OCI-LY1 (cell line): ENCODE measurements around the gene ELOVL6.
A peak's percentile ranks its signal among the peaks of the same experiment; 100 is the strongest.

Source experiments
- H2AFZ ChIP-seq: fragments of 200-600 bp; sonication (generic), shearing (Covaris generic); 2 replicates; pipeline ENCODE4 v1.6.0; 2014; ENCODE audit warnings: antibody characterized with exemption, mild to moderate bottlenecking, low read length
- H3F3A ChIP-seq: fragments of 200-600 bp; sonication (generic), shearing (Covaris generic); 2 replicates; pipeline ENCODE4 v1.6.0; 2014; ENCODE audit warnings: mild to moderate bottlenecking, antibody characterized with exemption, low read length, moderate library complexity; ENCODE audit not compliant: insufficient read depth
- H3K27ac ChIP-seq: fragments of 200-600 bp; sonication (generic); 2 replicates; pipeline ENCODE4 v1.5.1; 2014; ENCODE audit warnings: low read length, mixed run types, mild to moderate bottlenecking, low read depth; ENCODE audit not compliant: poor library complexity, severe bottlenecking
- H3K27me3 ChIP-seq: fragments of 200-600 bp; sonication (generic); 2 replicates; pipeline ENCODE4 v1.6.0; 2014; ENCODE audit warnings: antibody characterized with exemption, mild to moderate bottlenecking, low read length, moderate library complexity; ENCODE audit not compliant: insufficient read depth
- H3K36me3 ChIP-seq: fragments of 200-600 bp; sonication (generic); 2 replicates; pipeline ENCODE4 v1.6.1; 2014; ENCODE audit warnings: mild to moderate bottlenecking, antibody characterized with exemption, low read length, moderate library complexity, mixed read lengths; ENCODE audit not compliant: insufficient read depth
- H3K4me1 ChIP-seq: fragments of 200-600 bp; sonication (generic); 2 replicates; pipeline ENCODE4 v1.5.1; 2014; ENCODE audit warnings: mild to moderate bottlenecking, low read length, moderate library complexity; ENCODE audit not compliant: insufficient read depth, severe bottlenecking
- H3K4me2 ChIP-seq: fragments of 200-600 bp; sonication (generic), shearing (Covaris generic); 2 replicates; pipeline ENCODE4 v1.6.1; 2014; ENCODE audit warnings: low read length
- H3K4me3 ChIP-seq: fragments of 200-600 bp; sonication (generic); 2 replicates; pipeline ENCODE4 v1.5.1; 2014; ENCODE audit warnings: low read length, low read depth, mild to moderate bottlenecking, mixed read lengths; ENCODE audit not compliant: poor library complexity, severe bottlenecking
- H3K79me2 ChIP-seq: fragments of 200-600 bp; shearing (Covaris generic); 2 replicates; pipeline ENCODE4 v1.6.1; 2016; ENCODE audit warnings: mixed run types, low read length, mixed read lengths; ENCODE audit not compliant: insufficient read depth
- H3K9ac ChIP-seq: fragments of 200-600 bp; sonication (generic), shearing (Covaris generic); 2 replicates; pipeline ENCODE4 v1.6.1; 2014; ENCODE audit warnings: mild to moderate bottlenecking, low read length, mixed read lengths
- H3K9me2 ChIP-seq: fragments of 200-600 bp; sonication (generic), shearing (Covaris generic); 2 replicates; pipeline ENCODE4 v1.6.1; 2014; ENCODE audit warnings: low read depth, mild to moderate bottlenecking, low read length, mixed read lengths
- H3K9me3 ChIP-seq: fragments of 200-600 bp; shearing (Covaris generic); 2 replicates; pipeline ENCODE4 v1.6.1; 2014; ENCODE audit warnings: low read length, mixed read lengths
- H4K20me1 ChIP-seq: fragments of 200-600 bp; sonication (generic), shearing (Covaris generic); 2 replicates; pipeline ENCODE4 v1.6.0; 2016; ENCODE audit warnings: mild to moderate bottlenecking, low read length; ENCODE audit not compliant: insufficient read depth
- EZH2 ChIP-seq: fragments of 200-600 bp; sonication (generic), shearing (Covaris generic); IDR thresholded peaks from 2 replicates; pipeline ENCODE4 v1.8.0; 2017; ENCODE audit warnings: borderline replicate concordance, mixed run types, mild to moderate bottlenecking, antibody characterized with exemption, low read length, moderate library complexity, mixed read lengths
- TF ChIP-seq, protein P1 (sequence below): fragments of 200-600 bp; sonication (generic), shearing (Covaris generic); IDR thresholded peaks from 2 replicates; pipeline ENCODE4 v1.5.1; 2017; ENCODE audit warnings: mild to moderate bottlenecking, antibody characterized with exemption, low read length, moderate library complexity, mixed read lengths

Gene ELOVL6

GRCh38 chr4:110208419-110208818, 10.0 kb upstream of the ELOVL6 start:
- H3K4me1 ChIP-seq = peaks cover 2% of the 10 kb centered on the region
- H3K36me3 ChIP-seq = no peaks in the 10 kb centered on the region
- H3K9ac ChIP-seq = no peak overlapping the region
- H4K20me1 ChIP-seq = no peaks in the 10 kb centered on the region
- no peak overlapping the region for H3K4me2 ChIP-seq
- H3K27ac ChIP-seq = no peak overlapping the region
- no peaks in the 10 kb centered on the region for H3K27me3 ChIP-seq
- H3K9me2 ChIP-seq = no peaks in the 10 kb centered on the region
- no peaks in the 10 kb centered on the region for H3F3A ChIP-seq
- H3K9me3 ChIP-seq = no peaks in the 10 kb centered on the region
- H3K79me2 ChIP-seq = no peaks in the 10 kb centered on the region
- H3K4me3 ChIP-seq = no peak overlapping the region
- H2AFZ ChIP-seq = no peak overlapping the region
- TF ChIP-seq, protein P1, sequence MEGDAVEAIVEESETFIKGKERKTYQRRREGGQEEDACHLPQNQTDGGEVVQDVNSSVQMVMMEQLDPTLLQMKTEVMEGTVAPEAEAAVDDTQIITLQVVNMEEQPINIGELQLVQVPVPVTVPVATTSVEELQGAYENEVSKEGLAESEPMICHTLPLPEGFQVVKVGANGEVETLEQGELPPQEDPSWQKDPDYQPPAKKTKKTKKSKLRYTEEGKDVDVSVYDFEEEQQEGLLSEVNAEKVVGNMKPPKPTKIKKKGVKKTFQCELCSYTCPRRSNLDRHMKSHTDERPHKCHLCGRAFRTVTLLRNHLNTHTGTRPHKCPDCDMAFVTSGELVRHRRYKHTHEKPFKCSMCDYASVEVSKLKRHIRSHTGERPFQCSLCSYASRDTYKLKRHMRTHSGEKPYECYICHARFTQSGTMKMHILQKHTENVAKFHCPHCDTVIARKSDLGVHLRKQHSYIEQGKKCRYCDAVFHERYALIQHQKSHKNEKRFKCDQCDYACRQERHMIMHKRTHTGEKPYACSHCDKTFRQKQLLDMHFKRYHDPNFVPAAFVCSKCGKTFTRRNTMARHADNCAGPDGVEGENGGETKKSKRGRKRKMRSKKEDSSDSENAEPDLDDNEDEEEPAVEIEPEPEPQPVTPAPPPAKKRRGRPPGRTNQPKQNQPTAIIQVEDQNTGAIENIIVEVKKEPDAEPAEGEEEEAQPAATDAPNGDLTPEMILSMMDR = no peak
- no peak for TF ChIP-seq EZH2

GRCh38 chr4:110207233-110207632, 8.8 kb upstream of the ELOVL6 start:
- no peak for TF ChIP-seq EZH2
- TF ChIP-seq, protein P1 = no peak
- no peaks in the 10 kb centered on the region for H3K9me2 ChIP-seq
- H3K79me2 ChIP-seq = no peaks in the 10 kb centered on the region
- H2AFZ ChIP-seq = no peak overlapping the region
- no peaks in the 10 kb centered on the region for H3F3A ChIP-seq
- H3K9me3 ChIP-seq = no peaks in the 10 kb centered on the region
- H3K4me3 ChIP-seq = no peak overlapping the region
- H3K4me1 ChIP-seq = peaks cover 14% of the 10 kb centered on the region
- no peaks in the 10 kb centered on the region for H3K27me3 ChIP-seq
- no peaks in the 10 kb centered on the region for H4K20me1 ChIP-seq
- H3K36me3 ChIP-seq = no peaks in the 10 kb centered on the region
- no peak overlapping the region for H3K27ac ChIP-seq
- H3K9ac ChIP-seq = no peak overlapping the region
- no peak overlapping the region for H3K4me2 ChIP-seq

GRCh38 chr4:110202024-110202423, 3.6 kb upstream of the ELOVL6 start:
- no peaks in the 10 kb centered on the region for H3K27me3 ChIP-seq
- H3K9me3 ChIP-seq = no peaks in the 10 kb centered on the region
- no peaks in the 10 kb centered on the region for H3F3A ChIP-seq
- peak overlapping the region; percentile 95 for H3K27ac ChIP-seq
- no peak overlapping the region for H3K9ac ChIP-seq
- H2AFZ ChIP-seq = no peak overlapping the region
- H3K36me3 ChIP-seq = no peaks in the 10 kb centered on the region
- TF ChIP-seq, protein P1 = no peak
- no peak for TF ChIP-seq EZH2
- H3K9me2 ChIP-seq = no peaks in the 10 kb centered on the region
- no peak overlapping the region for H3K4me3 ChIP-seq
- H4K20me1 ChIP-seq = no peaks in the 10 kb centered on the region
- peaks cover 46% of the 10 kb centered on the region for H3K4me1 ChIP-seq
- no peaks in the 10 kb centered on the region for H3K79me2 ChIP-seq
- H3K4me2 ChIP-seq = peak overlapping the region; percentile 2; the same call in 1 of the 2 replicates
